HG02588 (cell line): ENCODE data around the gene DAB2IP.
"Not testable (repeated sequence)": the region's sequence is repeated elsewhere in the genome, so short reads cannot be mapped to it uniquely, and the experiment has no call there.

ENCODE experiments used
- ATAC-seq: cut with Tn5 transposase; IDR thresholded peaks from one replicate; pipeline ENCODE4 v1.9.1; 2021; ENCODE audit warnings: mild to moderate bottlenecking, moderate library complexity; ENCODE audit not compliant: unreplicated experiment

The DAB2IP gene

GRCh38 chr9:121651295-121652020, at the start of gene DAB2IP:
Gene DAB2IP, plus strand, starts transcription at chr9:121651634. Its CDS starts 142 bp downstream, at chr9:121651776.
- no peak for ATAC-seq

DNA sequence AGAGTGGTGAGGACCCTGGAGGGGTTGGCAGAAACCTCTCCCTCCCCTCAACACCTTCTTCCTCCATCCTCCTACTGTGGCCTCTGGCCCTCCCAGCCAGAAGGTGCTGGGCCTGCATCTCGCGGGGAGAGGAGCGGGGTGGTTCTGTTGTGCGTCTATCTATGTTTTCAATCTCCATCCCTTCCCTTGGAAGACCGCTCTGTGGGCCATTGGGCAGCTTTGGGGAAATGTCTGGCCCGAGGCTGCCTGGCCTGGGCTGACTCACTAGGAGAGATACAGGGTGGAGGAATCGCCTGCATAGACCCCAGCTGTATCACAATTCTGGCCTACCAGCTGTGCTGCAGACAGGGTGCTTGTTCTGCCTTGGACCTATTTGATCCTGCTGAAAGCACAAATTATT, 48.4 kb upstream of the DAB2IP start:
- ATAC-seq = no peak

DNA sequence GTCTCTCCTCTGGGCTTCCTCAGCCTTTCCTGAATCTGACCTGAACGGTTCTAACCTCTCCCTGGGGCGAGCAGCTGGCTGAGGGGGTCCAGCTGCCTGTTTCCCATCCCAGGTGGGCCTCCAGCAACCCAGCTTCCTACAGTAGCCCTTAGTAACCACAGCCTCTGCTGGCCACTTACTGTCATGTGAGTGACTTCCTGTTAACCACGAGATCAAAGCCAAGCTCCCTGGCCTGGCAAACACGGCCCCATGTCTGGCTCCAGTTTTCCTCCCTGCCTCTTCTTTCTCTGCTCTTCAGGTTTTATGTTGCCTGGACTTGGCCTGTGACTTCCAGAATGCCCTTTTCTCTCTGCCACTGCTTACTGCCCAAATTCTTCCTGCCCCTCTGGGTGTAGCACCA, 47.2 kb upstream of the DAB2IP start:
- ATAC-seq = no peak

- no peak for ATAC-seq
These were observed 46.8 kb upstream of the DAB2IP start for GRCh38 chr9:121604654-121605053.

- no peak for ATAC-seq
These were observed 43.8 kb upstream of the DAB2IP start for GRCh38 chr9:121607434-121608167.

DNA sequence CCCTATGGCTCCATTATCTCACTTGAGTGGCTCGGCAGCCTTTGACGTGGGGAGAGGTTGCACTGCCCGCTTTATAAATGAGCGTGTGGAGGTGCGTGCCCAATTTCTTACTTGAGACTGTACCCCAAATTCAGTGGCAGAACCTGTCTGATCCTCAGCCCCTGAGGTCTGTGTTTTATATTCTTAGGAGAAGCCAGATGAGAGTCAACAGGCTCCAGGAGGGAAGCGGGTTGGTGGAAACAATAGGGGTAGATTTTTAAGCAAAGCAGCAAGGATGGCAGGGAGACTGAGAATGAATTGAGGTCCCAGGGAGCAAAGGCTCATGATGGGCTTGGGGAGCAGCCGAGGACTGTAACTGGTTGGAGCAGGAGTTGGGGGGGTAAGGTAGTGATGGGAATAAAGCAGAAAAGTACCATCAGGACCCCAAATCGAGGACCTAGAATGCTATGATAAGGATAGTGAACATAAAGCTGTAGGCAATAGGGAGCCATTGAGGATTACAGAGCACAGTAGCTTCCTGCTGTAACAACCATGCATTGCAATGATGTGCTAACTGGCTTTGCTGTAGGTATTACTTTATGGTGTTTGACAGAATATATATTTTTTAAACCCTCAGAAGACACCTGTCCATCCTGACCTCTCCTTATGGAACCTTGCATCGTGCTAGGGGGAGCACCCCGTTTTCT, 43.1 kb upstream of the DAB2IP start:
- no peak for ATAC-seq

- ATAC-seq = no peak
These were observed 41.4 kb upstream of the DAB2IP start for GRCh38 chr9:121609822-121610637.

DNA sequence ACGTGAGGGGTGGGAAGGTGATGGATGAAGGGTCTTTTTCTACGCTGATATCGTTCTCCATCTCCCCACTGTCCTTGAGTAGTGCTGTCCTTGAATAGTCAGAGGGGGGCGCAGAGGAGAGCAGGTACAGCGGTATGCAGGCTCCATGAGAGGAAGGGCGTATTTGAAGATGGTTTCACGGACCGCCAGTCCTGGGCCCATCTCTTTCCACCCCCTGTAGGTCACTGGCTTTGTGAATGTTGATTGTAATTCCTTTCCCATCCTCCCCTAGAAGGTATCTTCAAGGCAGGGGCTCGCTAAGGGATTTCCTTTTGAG, 40.8 kb upstream of the DAB2IP start:
- no peak for ATAC-seq

DNA sequence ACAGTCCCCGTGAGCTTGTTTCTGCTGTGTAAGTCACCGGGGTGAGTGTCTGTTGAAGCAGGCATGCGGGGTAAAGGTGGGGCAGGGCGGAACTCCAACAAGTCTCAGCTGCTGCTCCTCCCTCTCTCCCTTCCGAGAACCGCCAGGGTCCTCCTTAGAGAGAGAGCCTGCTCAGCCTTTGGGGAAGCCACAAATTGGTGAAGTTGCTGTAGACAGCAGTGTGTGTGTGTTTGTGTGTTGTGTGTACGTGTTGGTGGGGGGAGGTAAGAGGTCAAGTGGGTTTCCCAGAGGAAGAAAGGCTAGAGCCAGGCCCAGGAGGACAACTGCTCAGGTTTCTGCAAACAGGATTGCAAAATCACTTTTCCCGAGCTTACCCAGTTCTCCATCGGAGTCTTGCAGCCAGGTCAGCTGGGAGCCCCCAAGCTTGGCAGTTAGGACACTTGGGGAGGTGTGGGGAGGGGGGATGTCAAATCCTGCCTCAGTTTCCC, 38.9 kb upstream of the DAB2IP start:
- ATAC-seq = no peak

GRCh38 chr9:121613009-121613752, 38.3 kb upstream of the DAB2IP start:
- ATAC-seq = no peak

DNA sequence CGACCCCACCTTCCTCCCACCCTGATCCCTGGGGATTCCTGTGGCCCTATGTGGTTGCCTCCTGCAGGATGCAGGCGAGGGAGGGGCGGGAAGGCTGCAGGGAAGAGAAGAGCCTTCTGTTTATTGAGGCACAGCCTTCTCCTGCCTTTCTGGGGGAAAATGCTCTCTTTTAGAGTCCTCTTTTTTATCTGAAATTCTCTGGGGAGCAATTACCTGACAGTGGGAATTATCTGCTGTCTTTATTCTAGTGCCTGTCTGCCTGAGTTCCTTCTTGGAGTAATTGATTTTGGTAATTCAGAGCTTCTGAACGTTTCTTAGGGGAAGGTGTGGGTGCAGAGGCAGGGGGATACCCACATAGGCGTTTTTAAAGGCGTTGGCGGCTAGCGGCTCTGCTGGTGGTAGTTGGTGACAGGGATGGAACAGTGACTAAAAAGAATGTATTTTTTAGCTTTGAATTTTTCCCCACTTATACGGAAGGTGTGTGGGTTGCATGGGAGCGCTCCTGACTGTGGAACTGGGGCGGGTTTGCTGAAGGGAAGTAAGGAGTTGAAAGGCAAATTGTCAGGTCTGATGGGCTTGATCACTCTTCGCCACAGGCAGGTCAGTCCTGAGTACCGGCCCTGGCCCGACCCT, 35.2 kb upstream of the DAB2IP start:
- ATAC-seq = no peak

- ATAC-seq = no peak
These were observed 32.9 kb upstream of the DAB2IP start for GRCh38 chr9:121618504-121618903.

- ATAC-seq = not testable (repeated sequence)
These were observed 32.5 kb upstream of the DAB2IP start for GRCh38 chr9:121618910-121619309.

GRCh38 chr9:121619545-121620324, 31.7 kb upstream of the DAB2IP start:
- no peak for ATAC-seq

- ATAC-seq = no peak
These were observed 31.1 kb upstream of the DAB2IP start for GRCh38 chr9:121620325-121620673.

DNA sequence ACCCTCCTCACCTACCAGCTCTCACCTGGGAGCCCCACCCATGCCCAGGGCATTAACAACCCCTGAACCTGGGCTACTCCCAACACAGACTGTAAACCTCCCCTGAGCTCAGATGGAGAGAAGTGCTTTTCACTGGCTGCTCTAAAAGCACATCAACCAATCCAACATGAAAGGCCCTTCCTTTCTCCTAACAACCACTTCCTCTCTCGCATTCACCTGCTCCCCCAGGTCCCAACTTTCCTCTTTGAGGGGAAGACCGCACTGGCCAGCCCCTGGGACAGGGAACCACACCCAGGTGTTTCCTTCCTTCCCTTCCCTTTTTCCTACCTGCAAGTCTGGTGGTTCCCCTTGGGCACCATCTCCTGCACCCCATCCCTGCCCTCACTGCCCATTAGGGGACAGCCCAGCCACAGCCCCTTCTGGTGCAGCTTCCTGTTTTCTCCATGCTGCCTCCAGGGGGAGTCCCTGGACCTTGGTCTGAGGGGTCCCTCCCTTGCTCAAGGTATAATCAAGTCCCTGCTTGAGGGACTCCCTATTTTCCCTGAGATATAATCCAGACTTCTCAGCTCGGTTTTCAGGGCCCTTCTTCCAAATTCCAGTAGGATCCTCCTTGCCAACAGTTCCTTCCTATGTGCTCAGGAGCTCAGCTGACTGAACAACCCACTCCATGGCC, 30.5 kb upstream of the DAB2IP start:
- ATAC-seq = no peak

- no peak for ATAC-seq
These were observed 28.8 kb upstream of the DAB2IP start for GRCh38 chr9:121622387-121623203.

- not testable (repeated sequence) for ATAC-seq
These were observed 28.0 kb upstream of the DAB2IP start for GRCh38 chr9:121623430-121623829.
